Activated CD8-positive, alpha-beta memory T cell treated with anti-CD3 and anti-CD28 coated beads, Interleukin-2, amount 50 U/mL, for 1 hour (primary cell): ENCODE results near the gene CCNL1.
"Not testable (repeated sequence)": the region's sequence is repeated elsewhere in the genome, so short reads cannot be mapped to it uniquely, and the experiment has no call there.

Experiments used
- DNase-seq: peaks from one replicate; pipeline ENCODE4 v3.0.0-alpha.2; 2020; ENCODE audit errors: extremely low read depth

Gene CCNL1

GRCh38 chr3:157103860-157104259 lies 56.1 kb downstream of the CCNL1 start:
- DNase-seq = no peak

DNA sequence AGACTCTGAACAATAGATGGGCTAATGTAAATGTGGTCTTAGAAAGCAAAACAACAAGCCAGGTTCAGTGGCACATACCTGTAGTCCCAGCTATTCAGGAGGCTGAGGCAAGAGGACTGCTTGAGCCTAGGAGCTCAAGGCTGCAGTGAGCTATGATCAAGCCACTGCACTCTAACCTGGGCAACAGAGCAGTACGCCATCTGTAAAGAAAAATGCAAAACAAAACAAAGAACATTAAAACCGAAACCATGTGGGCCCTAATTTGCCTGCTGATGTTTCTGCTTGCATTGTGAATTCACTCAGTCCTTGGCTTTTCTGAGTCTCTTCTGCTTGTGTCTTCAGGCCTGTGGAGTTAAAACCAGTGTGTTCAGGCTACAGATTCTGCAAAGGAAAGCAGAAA lies 56.7 kb downstream of the CCNL1 start:
- no peak for DNase-seq

GRCh38 chr3:157102595-157102994 lies 57.4 kb downstream of the CCNL1 start:
- DNase-seq = not testable (repeated sequence)

GRCh38 chr3:157102098-157102497 lies 57.8 kb downstream of the CCNL1 start:
- DNase-seq = no peak

DNA sequence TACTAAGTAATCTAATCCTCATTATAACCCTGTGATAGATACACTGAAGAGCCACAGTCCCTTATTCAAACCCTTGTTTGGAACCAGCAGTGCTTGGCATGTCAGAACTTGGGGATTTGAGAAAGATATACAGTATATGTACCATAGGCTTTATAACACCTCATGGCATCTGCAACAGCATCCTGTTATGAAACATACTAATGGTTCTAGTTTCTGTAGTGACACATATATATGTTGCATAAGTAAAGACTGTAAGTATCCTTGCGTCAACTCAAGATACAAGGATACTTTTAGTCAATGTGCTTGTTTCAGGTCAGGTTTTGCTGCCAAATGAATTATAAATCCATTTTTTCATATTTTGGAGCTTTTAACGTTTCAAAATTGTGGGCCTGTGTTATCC lies 58.5 kb downstream of the CCNL1 start:
- no peak for DNase-seq

- no peak for DNase-seq
Observed at GRCh38 chr3:157100608-157101396, 59.1 kb downstream of the CCNL1 start.

DNA sequence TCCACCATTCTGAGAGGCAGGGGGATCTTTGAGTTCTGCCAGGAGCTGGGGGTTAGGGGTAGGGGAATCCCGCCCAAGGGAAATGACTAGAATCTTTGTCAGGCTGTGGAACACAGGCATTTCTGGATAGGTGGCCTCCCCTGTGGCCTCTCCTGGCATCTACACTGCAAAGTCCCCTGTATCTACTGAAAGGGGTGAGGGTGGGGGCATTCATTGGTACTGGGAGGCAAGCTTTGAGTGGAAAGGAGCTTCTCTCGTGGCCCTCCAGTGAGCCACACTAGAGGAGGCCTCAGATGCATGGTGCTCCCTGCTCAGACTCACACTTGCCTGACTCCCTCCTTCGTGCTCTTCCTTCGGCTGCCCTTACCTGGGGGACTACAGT lies 59.9 kb downstream of the CCNL1 start:
- DNase-seq = no peak

DNA sequence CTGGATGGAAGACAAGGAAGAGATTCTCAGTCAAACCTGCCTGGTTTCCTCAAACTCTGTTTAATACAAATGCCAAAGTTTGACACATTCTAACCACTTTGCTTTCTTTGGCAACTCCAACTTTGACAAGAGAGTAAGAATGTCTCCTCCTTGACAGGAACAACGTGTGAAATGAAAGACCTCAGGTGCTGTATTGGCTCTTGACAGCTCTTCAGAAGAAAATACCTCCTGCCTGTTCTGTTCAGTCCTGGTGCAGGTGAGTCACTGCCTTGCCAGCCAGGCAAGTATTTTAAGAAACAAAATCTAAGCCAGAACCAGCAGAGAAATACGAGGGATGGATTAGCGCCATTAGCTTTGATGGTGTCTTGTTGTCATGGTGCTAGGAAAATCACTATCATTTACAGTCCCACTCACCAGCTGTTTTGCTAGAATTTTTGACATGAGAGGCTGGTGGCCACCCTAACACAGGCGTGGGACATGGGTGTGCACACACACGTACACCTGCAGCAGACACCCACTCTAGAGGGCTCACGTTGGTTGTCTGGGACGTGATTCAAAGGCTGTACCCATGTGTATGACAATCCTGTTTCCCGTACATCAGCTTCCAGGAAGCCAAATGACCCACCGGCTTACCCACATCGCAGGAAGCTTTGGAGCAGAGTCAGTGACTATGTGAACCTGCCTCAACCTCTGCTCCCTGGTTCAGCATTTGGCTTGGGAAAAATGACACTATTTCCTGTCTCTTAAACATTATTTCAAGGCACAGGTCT lies 60.4 kb downstream of the CCNL1 start:
- no peak for DNase-seq

DNA sequence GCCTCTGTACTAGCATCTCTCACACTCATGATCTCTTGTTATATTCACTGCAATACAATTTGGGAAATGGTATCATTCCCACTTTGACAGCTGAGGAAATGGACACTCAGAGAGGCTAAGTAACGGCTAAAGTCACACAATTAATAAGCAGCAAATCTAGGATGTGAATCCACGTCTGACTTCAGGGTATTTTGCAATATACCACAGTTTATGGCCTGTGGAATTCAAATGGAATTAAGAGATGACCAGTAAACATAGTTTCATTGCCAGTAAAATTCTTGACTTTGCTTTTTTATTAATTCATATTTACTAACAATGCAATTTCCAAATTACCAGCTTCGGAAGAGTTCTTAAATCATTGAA lies 61.1 kb downstream of the CCNL1 start:
- DNase-seq = no peak

GRCh38 chr3:157098121-157098822 lies 61.7 kb downstream of the CCNL1 start:
- DNase-seq = no peak
